Vagina (tissue), 2 donors: Measurements from ENCODE around the gene CDH13. TPM values are rescaled to one million over a fixed set of nuclear protein-coding genes. Genes with fewer than 3 reads are reported as not detected.

Source experiments
- DNase-seq, 2 donors: peaks; one replicate each; pipeline ENCODE4 v3.0.0-alpha.2; 2017; ENCODE audit errors: extremely low spot score in 2 of 2
- H3K27ac ChIP-seq: fragments of 200-600 bp; sonication (generic); one replicate; pipeline ENCODE4 v1.5.1; 2019
- H3K27me3 ChIP-seq: fragments of 200-600 bp; sonication (generic); one replicate; pipeline ENCODE4 v1.5.1; 2019
- H3K36me3 ChIP-seq, 2 donors: fragments of 200-600 bp; sonication (generic); one replicate each; pipeline ENCODE4 v1.5.1; 2017 to 2019
- H3K4me1 ChIP-seq: fragments of 200-600 bp; sonication (generic); one replicate; pipeline ENCODE4 v1.5.1; 2019
- H3K4me3 ChIP-seq, 2 donors: fragments of 200-600 bp; sonication (generic); 1 replicate in 1 of 2; 2 replicates in 1 of 2; pipeline ENCODE4 v1.5.1; 2016 to 2019
- H3K9me3 ChIP-seq: fragments of 200-600 bp; sonication (generic); one replicate; pipeline ENCODE4 v1.5.1; 2019
- CTCF ChIP-seq, 3 experiments: fragments of 450-650 bp in 2 of 3; fragments of 200-600 bp in 1 of 3; sonication (generic) in 1 of 3; IDR thresholded peaks; one replicate each; pipeline ENCODE4 v1.5.1; 2017 to 2019; ENCODE audit warnings: antibody characterized with exemption in 3 of 3, mild to moderate bottlenecking in 2 of 3, moderate library complexity in 2 of 3
- POLR2A ChIP-seq, 2 donors: fragments of 450-650 bp; IDR thresholded peaks; one replicate each; pipeline ENCODE4 v1.6.1; 2017; ENCODE audit warnings: antibody characterized with exemption in 2 of 2, mild to moderate bottlenecking in 2 of 2, moderate library complexity in 2 of 2
- POLR2AphosphoS5 ChIP-seq, 2 donors: sonication (generic); formaldehyde crosslinking; IDR thresholded peaks; one replicate each; pipeline ENCODE4 v1.9.0; 2017; ENCODE audit warnings: antibody characterized with exemption in 2 of 2, mild to moderate bottlenecking in 2 of 2, low read depth in 1 of 2; ENCODE audit not compliant: insufficient read depth in 1 of 2
- intact Hi-C: fragments of 100-400 bp; cut with DNase I; formaldehyde crosslinking; loops from one replicate; pipeline ENCODE4 v1.15.1; 2023
- total RNA-seq: library from RNA; depleted of rRNA; stranded (reverse); fragments of >200 nt; gene quantifications from one replicate; pipeline ENCODE4 v1.2.3, GENCODE V29; 2016

Gene CDH13
- total RNA-seq, 1 donor from 2014 or later, result 123 TPM

- TF ChIP-seq CTCF (IDR thresholded peaks at IDR 0.05) (no peak), POLR2AphosphoS5 (IDR thresholded peaks at IDR 0.05; ENCODE audit: insufficient read depth in 1 of 2, low read depth in 1 of 2) (no peak), POLR2A (IDR thresholded peaks at IDR 0.05) (no peak)
Observed at GRCh38 chr16:83365166-83365565, 738.4 kb downstream of the CDH13 start.

GRCh38 chr16:83366228-83366627 is 739.5 kb downstream of the CDH13 start:
- no peaks in the 10 kb centered on the region for H3K27me3 ChIP-seq
- no peak overlapping the region for H3K27ac ChIP-seq
- no peak overlapping the region for H3K4me3 ChIP-seq
- no peak for DNase-seq
- no peaks in the 10 kb centered on the region for H3K4me1 ChIP-seq
- H3K9me3 ChIP-seq, result no peaks in the 10 kb centered on the region
- TF ChIP-seq POLR2AphosphoS5 (IDR thresholded peaks at IDR 0.05; ENCODE audit: insufficient read depth in 1 of 2, low read depth in 1 of 2) (no peak), CTCF (IDR thresholded peaks at IDR 0.05) (no peak), POLR2A (IDR thresholded peaks at IDR 0.05) (no peak)
- H3K36me3 ChIP-seq, result no peaks in the 10 kb centered on the region
- intact Hi-C loops, result no loop called here

More at GRCh38 chr16:83365166-83365565, 738.4 kb downstream of the CDH13 start:
- Histone ChIP-seq H3K27ac (no peak overlapping the region), H3K36me3 (no peaks in the 10 kb centered on the region), H3K9me3 (no peaks in the 10 kb centered on the region), H3K4me1 (no peaks in the 10 kb centered on the region), H3K27me3 (no peaks in the 10 kb centered on the region), H3K4me3 (no peak overlapping the region)
- intact Hi-C loops, result no loop called here
- DNase-seq, result no peak

GRCh38 chr16:83374979-83375378 is 748.2 kb downstream of the CDH13 start:
- no peak for TF ChIP-seq POLR2AphosphoS5 (IDR thresholded peaks at IDR 0.05; ENCODE audit: insufficient read depth in 1 of 2, low read depth in 1 of 2)
- TF ChIP-seq POLR2A (IDR thresholded peaks at IDR 0.05), result no peak
- no peak for TF ChIP-seq CTCF (IDR thresholded peaks at IDR 0.05)
- intact Hi-C loops, result no loop called here
- no peaks in the 10 kb centered on the region for H3K4me1 ChIP-seq

GRCh38 chr16:83389751-83390150 is 763.0 kb downstream of the CDH13 start:
- H3K4me3 ChIP-seq, result no peak overlapping the region
- H3K36me3 ChIP-seq, result no peaks in the 10 kb centered on the region
- TF ChIP-seq POLR2A (IDR thresholded peaks at IDR 0.05) (no peak), CTCF (IDR thresholded peaks at IDR 0.05) (no peak), POLR2AphosphoS5 (IDR thresholded peaks at IDR 0.05; ENCODE audit: insufficient read depth in 1 of 2, low read depth in 1 of 2) (no peak)
- no peaks in the 10 kb centered on the region for H3K27me3 ChIP-seq
- no peaks in the 10 kb centered on the region for H3K4me1 ChIP-seq
- H3K9me3 ChIP-seq, result no peaks in the 10 kb centered on the region
- no peak overlapping the region for H3K27ac ChIP-seq
- intact Hi-C loops, result no loop called here
- DNase-seq, result no peak

More at GRCh38 chr16:83374979-83375378, 748.2 kb downstream of the CDH13 start:
- Histone ChIP-seq H3K9me3 (no peaks in the 10 kb centered on the region), H3K27me3 (no peaks in the 10 kb centered on the region), H3K27ac (no peak overlapping the region), H3K4me3 (no peak overlapping the region), H3K36me3 (no peaks in the 10 kb centered on the region)
- DNase-seq, result no peak

GRCh38 chr16:83390759-83391158 is 764.0 kb downstream of the CDH13 start:
- Histone ChIP-seq H3K27ac (no peak overlapping the region), H3K27me3 (no peaks in the 10 kb centered on the region), H3K4me3 (no peak overlapping the region), H3K9me3 (no peaks in the 10 kb centered on the region), H3K4me1 (no peaks in the 10 kb centered on the region), H3K36me3 (no peaks in the 10 kb centered on the region)
- no peak for TF ChIP-seq POLR2A (IDR thresholded peaks at IDR 0.05)
- TF ChIP-seq POLR2AphosphoS5 (IDR thresholded peaks at IDR 0.05; ENCODE audit: insufficient read depth in 1 of 2, low read depth in 1 of 2), result no peak
- TF ChIP-seq CTCF (IDR thresholded peaks at IDR 0.05), result no peak
- intact Hi-C loops, result no loop called here
- no peak for DNase-seq
